Neural progenitor cell (in vitro differentiated cells): Measurements from ENCODE around the gene CKLF.

Source experiments
- EZH2 ChIP-seq: fragments of 200-600 bp; sonication (generic); IDR thresholded peaks from 2 replicates; pipeline ENCODE4 v1.6.1; 2017; ENCODE audit warnings: antibody characterized with exemption, mild to moderate bottlenecking, moderate library complexity
- EZH2phosphoT487 ChIP-seq: fragments of 200-600 bp; sonication (generic); IDR thresholded peaks from 2 replicates; pipeline ENCODE4 v1.6.1; 2017; ENCODE audit warnings: antibody characterized with exemption
- TF ChIP-seq, protein P1 (sequence below): fragments of 200-600 bp; sonication (generic); IDR thresholded peaks from 2 replicates; pipeline ENCODE4 v1.5.1; 2017; ENCODE audit warnings: antibody characterized with exemption, mild to moderate bottlenecking

DNA sequence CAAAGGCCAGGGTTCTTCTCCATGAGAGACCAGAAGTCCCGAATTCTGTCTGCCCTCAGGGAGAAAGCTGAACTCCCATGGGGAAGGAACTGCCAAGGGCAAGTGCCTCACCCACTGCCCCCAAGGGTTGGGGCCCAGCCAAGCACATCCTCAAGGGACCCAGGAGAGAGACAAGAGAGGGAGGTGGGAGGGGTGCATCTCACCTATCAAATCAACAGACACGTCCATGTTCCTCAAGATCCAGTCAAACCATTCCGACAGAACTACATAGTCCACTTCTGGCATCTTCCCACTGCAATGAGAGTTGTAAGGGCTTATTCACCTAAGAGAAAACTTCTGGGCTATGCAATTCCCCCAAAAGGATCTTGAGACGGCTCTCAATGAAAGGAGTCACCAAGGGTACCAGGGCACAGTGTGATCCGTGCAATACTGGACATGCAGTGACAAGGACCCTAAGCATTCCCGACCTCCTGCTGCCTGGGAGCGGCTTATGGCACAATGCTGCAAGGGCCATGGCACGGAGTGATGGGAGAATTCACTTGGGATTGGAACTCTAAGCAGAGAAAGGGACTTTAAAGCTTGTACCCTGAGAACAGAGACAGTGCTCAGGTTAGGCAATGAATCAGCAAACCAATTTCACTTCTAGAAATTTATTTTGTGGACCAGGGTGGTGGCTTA lies 34.7 kb upstream of the CKLF start:
- TF ChIP-seq, protein P1, sequence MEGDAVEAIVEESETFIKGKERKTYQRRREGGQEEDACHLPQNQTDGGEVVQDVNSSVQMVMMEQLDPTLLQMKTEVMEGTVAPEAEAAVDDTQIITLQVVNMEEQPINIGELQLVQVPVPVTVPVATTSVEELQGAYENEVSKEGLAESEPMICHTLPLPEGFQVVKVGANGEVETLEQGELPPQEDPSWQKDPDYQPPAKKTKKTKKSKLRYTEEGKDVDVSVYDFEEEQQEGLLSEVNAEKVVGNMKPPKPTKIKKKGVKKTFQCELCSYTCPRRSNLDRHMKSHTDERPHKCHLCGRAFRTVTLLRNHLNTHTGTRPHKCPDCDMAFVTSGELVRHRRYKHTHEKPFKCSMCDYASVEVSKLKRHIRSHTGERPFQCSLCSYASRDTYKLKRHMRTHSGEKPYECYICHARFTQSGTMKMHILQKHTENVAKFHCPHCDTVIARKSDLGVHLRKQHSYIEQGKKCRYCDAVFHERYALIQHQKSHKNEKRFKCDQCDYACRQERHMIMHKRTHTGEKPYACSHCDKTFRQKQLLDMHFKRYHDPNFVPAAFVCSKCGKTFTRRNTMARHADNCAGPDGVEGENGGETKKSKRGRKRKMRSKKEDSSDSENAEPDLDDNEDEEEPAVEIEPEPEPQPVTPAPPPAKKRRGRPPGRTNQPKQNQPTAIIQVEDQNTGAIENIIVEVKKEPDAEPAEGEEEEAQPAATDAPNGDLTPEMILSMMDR = no peak
- TF ChIP-seq EZH2phosphoT487 (no peak), EZH2 (no peak)
